ENCODE results near the gene OVCA2.

OVCA2 gene

GRCh38 chr17:2075336-2076086 lies 33.7 kb downstream of the OVCA2 start:
- Histone ChIP-seq H3K9ac (ENCODE audit: low read depth, low read length) (no peak overlapping the region), H3K36me3 (ENCODE audit: insufficient read depth, low read depth, low read length) (peaks cover 14% of the 10 kb centered on the region)

GRCh38 chr17:2076087-2076984 lies 34.5 kb downstream of the OVCA2 start:
- Histone ChIP-seq H3K27me3 (ENCODE audit: insufficient read depth, low read length) (no peaks in the 10 kb centered on the region), H3K4me1 (ENCODE audit: insufficient read depth, low read length) (peaks cover 4% of the 10 kb centered on the region), H3K36me3 (ENCODE audit: insufficient read depth, low read depth, low read length) (peaks cover 21% of the 10 kb centered on the region), H3K9me3 (ENCODE audit: insufficient read depth, low read depth, low read length) (no peaks in the 10 kb centered on the region), H3K27ac (ENCODE audit: low read length) (no peak overlapping the region), H3K4me3 (ENCODE audit: low read length) (no peak overlapping the region), H3K9ac (ENCODE audit: low read depth, low read length) (no peak overlapping the region)

More at GRCh38 chr17:2075336-2076086, 33.7 kb downstream of the OVCA2 start:
- Histone ChIP-seq H3K27ac (ENCODE audit: low read length) (no peak overlapping the region), H3K9me3 (ENCODE audit: insufficient read depth, low read depth, low read length) (no peaks in the 10 kb centered on the region), H3K4me1 (ENCODE audit: insufficient read depth, low read length) (peaks cover 8% of the 10 kb centered on the region), H3K4me3 (ENCODE audit: low read length) (no peak overlapping the region), H3K27me3 (ENCODE audit: insufficient read depth, low read length) (no peaks in the 10 kb centered on the region)

- Histone ChIP-seq H3K27me3 (ENCODE audit: insufficient read depth, low read length) (no peaks in the 10 kb centered on the region), H3K4me1 (ENCODE audit: insufficient read depth, low read length) (peaks cover 4% of the 10 kb centered on the region), H3K9me3 (ENCODE audit: insufficient read depth, low read depth, low read length) (no peaks in the 10 kb centered on the region), H3K9ac (ENCODE audit: low read depth, low read length) (no peak overlapping the region; the same call in 1 of the 2 replicates), H3K36me3 (ENCODE audit: insufficient read depth, low read depth, low read length) (peaks cover 27% of the 10 kb centered on the region), H3K4me3 (ENCODE audit: low read length) (no peak overlapping the region), H3K27ac (ENCODE audit: low read length) (no peak overlapping the region)
Observed at GRCh38 chr17:2077040-2077439, 35.2 kb downstream of the OVCA2 start.

GRCh38 chr17:2081564-2081963 lies 39.7 kb downstream of the OVCA2 start:
- Histone ChIP-seq H3K36me3 (ENCODE audit: insufficient read depth, low read depth, low read length) (peaks cover 27% of the 10 kb centered on the region), H3K9ac (ENCODE audit: low read depth, low read length) (no peak overlapping the region), H3K27ac (ENCODE audit: low read length) (no peak overlapping the region), H3K9me3 (ENCODE audit: insufficient read depth, low read depth, low read length) (no peaks in the 10 kb centered on the region), H3K4me1 (ENCODE audit: insufficient read depth, low read length) (no peaks in the 10 kb centered on the region), H3K4me3 (ENCODE audit: low read length) (no peak overlapping the region), H3K27me3 (ENCODE audit: insufficient read depth, low read length) (no peaks in the 10 kb centered on the region)

- no peak overlapping the region for H3K27ac ChIP-seq (ENCODE audit: low read length)
- H3K4me3 ChIP-seq (ENCODE audit: low read length): no peak overlapping the region
- no peaks in the 10 kb centered on the region for H3K9me3 ChIP-seq (ENCODE audit: insufficient read depth, low read depth, low read length)
- H3K36me3 ChIP-seq (ENCODE audit: insufficient read depth, low read depth, low read length): peaks cover 23% of the 10 kb centered on the region
- H3K4me1 ChIP-seq (ENCODE audit: insufficient read depth, low read length): no peaks in the 10 kb centered on the region
- H3K27me3 ChIP-seq (ENCODE audit: insufficient read depth, low read length): no peaks in the 10 kb centered on the region
- H3K9ac ChIP-seq (ENCODE audit: low read depth, low read length): no peak overlapping the region
Observed at GRCh38 chr17:2082003-2082781, 40.4 kb downstream of the OVCA2 start.

- Histone ChIP-seq H3K9ac (ENCODE audit: low read depth, low read length) (no peak overlapping the region; the same call in 1 of the 2 replicates), H3K36me3 (ENCODE audit: insufficient read depth, low read depth, low read length) (peaks cover 19% of the 10 kb centered on the region; the same call in 1 of the 2 replicates), H3K27me3 (ENCODE audit: insufficient read depth, low read length) (no peaks in the 10 kb centered on the region), H3K9me3 (ENCODE audit: insufficient read depth, low read depth, low read length) (no peaks in the 10 kb centered on the region), H3K27ac (ENCODE audit: low read length) (no peak overlapping the region), H3K4me1 (ENCODE audit: insufficient read depth, low read length) (no peaks in the 10 kb centered on the region), H3K4me3 (ENCODE audit: low read length) (no peak overlapping the region)
Observed at GRCh38 chr17:2083613-2084035, 41.8 kb downstream of the OVCA2 start.

- no peak overlapping the region for H3K9ac ChIP-seq (ENCODE audit: low read depth, low read length)
- H3K4me1 ChIP-seq (ENCODE audit: insufficient read depth, low read length): no peaks in the 10 kb centered on the region
- no peaks in the 10 kb centered on the region for H3K9me3 ChIP-seq (ENCODE audit: insufficient read depth, low read depth, low read length)
- peaks cover 17% of the 10 kb centered on the region; the same call in 1 of the 2 replicates for H3K36me3 ChIP-seq (ENCODE audit: insufficient read depth, low read depth, low read length)
- no peak overlapping the region for H3K27ac ChIP-seq (ENCODE audit: low read length)
- H3K27me3 ChIP-seq (ENCODE audit: insufficient read depth, low read length): no peaks in the 10 kb centered on the region
- no peak overlapping the region for H3K4me3 ChIP-seq (ENCODE audit: low read length)
Observed at GRCh38 chr17:2084036-2084765, 42.4 kb downstream of the OVCA2 start.

GRCh38 chr17:2084766-2085647 lies 43.2 kb downstream of the OVCA2 start:
- Histone ChIP-seq H3K27ac (ENCODE audit: low read length) (no peak overlapping the region), H3K4me1 (ENCODE audit: insufficient read depth, low read length) (no peaks in the 10 kb centered on the region; the same call in 1 of the 2 replicates), H3K9ac (ENCODE audit: low read depth, low read length) (no peak overlapping the region), H3K27me3 (ENCODE audit: insufficient read depth, low read length) (no peaks in the 10 kb centered on the region), H3K36me3 (ENCODE audit: insufficient read depth, low read depth, low read length) (peaks cover 13% of the 10 kb centered on the region; the same call in 1 of the 2 replicates), H3K9me3 (ENCODE audit: insufficient read depth, low read depth, low read length) (no peaks in the 10 kb centered on the region), H3K4me3 (ENCODE audit: low read length) (no peak overlapping the region)

- H3K4me1 ChIP-seq (ENCODE audit: insufficient read depth, low read length): peaks cover 5% of the 10 kb centered on the region; the same call in 1 of the 2 replicates
- H3K27me3 ChIP-seq (ENCODE audit: insufficient read depth, low read length): no peaks in the 10 kb centered on the region
- H3K9ac ChIP-seq (ENCODE audit: low read depth, low read length): no peak overlapping the region
- H3K36me3 ChIP-seq (ENCODE audit: insufficient read depth, low read depth, low read length): peaks cover 13% of the 10 kb centered on the region; the same call in 1 of the 2 replicates
- no peak overlapping the region for H3K4me3 ChIP-seq (ENCODE audit: low read length)
- no peaks in the 10 kb centered on the region for H3K9me3 ChIP-seq (ENCODE audit: insufficient read depth, low read depth, low read length)
- no peak overlapping the region for H3K27ac ChIP-seq (ENCODE audit: low read length)
Observed at GRCh38 chr17:2085648-2085949, 43.8 kb downstream of the OVCA2 start.

GRCh38 chr17:2086306-2086705 lies 44.5 kb downstream of the OVCA2 start:
- H3K9ac ChIP-seq (ENCODE audit: low read depth, low read length): no peak overlapping the region
- no peak overlapping the region for H3K4me3 ChIP-seq (ENCODE audit: low read length)
- H3K9me3 ChIP-seq (ENCODE audit: insufficient read depth, low read depth, low read length): no peaks in the 10 kb centered on the region
- peaks cover 12% of the 10 kb centered on the region for H3K4me1 ChIP-seq (ENCODE audit: insufficient read depth, low read length)
- H3K36me3 ChIP-seq (ENCODE audit: insufficient read depth, low read depth, low read length): peaks cover 7% of the 10 kb centered on the region; the same call in 1 of the 2 replicates
- H3K27ac ChIP-seq (ENCODE audit: low read length): no peak overlapping the region
- H3K27me3 ChIP-seq (ENCODE audit: insufficient read depth, low read length): no peaks in the 10 kb centered on the region

All from iPS-20b (cell line).